Epithelial cell of esophagus (primary cell): Measurements from ENCODE around the gene CCDC74A.
"Not testable (repeated sequence)": the region's sequence is repeated elsewhere in the genome, so short reads cannot be mapped to it uniquely, and the experiment has no call there.

Experiments used
- DNase-seq: peaks from one replicate; pipeline ENCODE4 v3.0.0; 2010; ENCODE audit warnings: low read depth
- H3K4me3 ChIP-seq: 2 replicates; pipeline ENCODE4 v1.5.1; 2011; ENCODE audit warnings: mild to moderate bottlenecking, low read length, control low read depth
- CTCF ChIP-seq: IDR thresholded peaks from 2 replicates; pipeline ENCODE4 v1.5.1; 2011; ENCODE audit warnings: low read depth, mild to moderate bottlenecking, low read length, control low read depth, inconsistent platforms; ENCODE audit not compliant: insufficient read depth; ENCODE audit errors: missing control alignments

The CCDC74A gene

GRCh38 chr2:131527131-131528001 is at the start of gene CCDC74A:
TSS of gene CCDC74A (plus strand) at chr2:131527888. CDS start at chr2:131527971, 83 bp downstream.
- peak; percentile 56 for DNase-seq
- H3K4me3 ChIP-seq, result peak within 1 kb of the TSS; percentile 16

DNA sequence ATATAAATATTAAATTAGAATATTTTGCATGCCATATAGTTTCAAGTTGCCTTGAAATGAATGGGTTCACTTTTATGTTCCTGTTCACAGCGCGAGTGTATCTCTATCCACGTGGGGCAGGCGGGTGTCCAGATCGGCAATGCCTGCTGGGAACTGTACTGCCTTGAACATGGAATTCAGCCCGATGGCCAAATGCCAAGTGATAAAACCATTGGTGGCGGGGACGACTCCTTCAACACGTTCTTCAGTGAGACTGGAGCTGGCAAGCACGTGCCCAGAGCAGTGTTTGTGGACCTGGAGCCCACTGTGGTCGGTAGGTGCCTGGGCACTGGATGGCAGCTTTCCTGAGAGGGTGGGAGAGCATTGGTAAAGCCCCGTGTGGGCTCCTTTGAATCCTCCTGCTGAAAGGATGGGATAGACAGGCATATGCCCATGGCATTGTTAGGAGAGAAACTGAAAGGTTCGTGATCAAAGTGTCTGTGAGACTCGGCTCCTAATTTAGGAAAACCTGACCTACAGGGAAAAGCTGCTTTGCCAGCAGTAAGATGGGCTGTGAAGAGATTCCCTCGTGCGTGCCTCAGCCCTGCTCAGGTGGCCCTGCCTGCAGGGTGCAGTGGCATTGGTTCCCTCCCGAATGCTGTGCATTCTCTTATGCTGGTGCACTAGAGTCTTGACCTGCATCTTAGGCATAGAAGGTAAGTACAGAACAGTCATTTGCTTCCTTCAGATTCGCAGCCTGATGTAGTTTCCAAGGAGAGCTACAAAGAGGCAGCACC is 49.4 kb upstream of the CCDC74A start:
- H3K4me3 ChIP-seq, DNase-seq: not testable (repeated sequence)

DNA sequence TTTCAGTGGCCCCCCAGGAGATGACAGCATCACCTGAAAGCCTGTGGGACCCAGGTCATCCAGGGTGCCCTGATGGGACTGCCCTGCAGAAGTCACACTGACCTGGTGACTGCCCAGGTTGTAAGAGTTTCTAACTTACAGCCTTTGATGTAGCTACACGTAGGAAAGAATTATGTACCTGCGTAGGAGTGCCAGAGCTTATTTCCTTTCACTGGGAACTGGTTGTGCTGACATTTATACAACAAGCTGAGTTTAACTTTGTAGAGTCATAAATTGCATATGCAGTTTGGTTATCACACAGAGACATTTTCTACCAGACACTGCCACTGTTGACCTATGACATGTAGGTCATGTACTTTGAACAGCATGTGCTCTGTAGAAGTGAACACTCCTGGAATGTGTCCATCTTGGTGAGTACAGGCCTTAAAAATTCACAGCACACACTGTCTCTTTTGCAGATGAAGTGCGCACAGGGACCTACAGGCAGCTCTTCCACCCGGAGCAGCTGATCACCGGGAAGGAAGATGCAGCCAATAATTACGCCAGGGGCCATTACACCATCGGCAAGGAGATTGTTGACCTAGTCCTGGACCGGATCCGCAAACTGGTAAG is 48.7 kb upstream of the CCDC74A start:
- not testable (repeated sequence) for DNase-seq, H3K4me3 ChIP-seq

DNA sequence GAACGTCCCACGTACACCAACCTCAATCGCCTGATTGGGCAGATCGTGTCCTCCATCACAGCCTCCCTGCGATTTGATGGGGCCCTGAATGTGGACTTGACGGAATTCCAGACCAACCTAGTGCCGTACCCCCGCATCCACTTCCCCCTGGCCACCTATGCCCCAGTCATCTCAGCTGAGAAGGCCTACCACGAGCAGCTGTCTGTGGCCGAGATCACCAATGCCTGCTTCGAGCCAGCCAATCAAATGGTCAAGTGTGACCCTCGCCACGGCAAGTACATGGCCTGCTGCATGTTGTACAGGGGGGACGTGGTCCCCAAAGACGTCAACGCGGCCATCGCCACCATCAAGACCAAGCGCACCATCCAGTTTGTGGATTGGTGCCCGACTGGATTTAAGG is 47.3 kb upstream of the CCDC74A start:
- not testable (repeated sequence) for DNase-seq

DNA sequence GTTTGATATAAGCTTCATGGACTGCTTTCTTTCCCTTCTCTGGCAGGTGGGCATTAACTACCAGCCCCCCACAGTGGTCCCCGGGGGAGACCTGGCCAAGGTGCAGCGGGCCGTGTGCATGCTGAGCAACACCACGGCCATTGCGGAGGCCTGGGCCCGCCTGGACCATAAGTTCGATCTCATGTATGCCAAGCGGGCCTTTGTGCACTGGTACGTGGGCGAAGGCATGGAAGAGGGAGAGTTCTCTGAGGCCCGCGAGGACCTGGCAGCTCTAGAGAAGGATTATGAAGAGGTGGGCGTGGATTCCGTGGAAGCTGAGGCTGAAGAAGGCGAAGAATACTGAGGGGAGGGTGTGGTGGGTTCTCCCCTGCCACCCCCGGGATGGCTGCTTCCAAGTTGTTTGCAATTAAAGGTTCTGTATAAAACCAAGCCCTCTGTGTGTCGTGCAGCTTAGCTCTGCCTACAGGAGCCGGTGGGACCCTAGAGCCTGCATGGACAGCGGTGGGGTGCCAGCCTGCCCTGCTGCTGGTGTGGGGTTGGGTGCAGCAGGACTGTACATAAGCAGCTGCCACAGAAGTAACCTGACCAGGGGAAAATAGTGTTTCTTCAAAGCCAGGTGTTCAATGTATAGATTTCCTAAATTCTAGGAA is 45.1 kb upstream of the CCDC74A start:
- DNase-seq, H3K4me3 ChIP-seq: not testable (repeated sequence)

More for the DNA sequence above, 47.3 kb upstream of the CCDC74A start:
- not testable (repeated sequence) for H3K4me3 ChIP-seq

DNA sequence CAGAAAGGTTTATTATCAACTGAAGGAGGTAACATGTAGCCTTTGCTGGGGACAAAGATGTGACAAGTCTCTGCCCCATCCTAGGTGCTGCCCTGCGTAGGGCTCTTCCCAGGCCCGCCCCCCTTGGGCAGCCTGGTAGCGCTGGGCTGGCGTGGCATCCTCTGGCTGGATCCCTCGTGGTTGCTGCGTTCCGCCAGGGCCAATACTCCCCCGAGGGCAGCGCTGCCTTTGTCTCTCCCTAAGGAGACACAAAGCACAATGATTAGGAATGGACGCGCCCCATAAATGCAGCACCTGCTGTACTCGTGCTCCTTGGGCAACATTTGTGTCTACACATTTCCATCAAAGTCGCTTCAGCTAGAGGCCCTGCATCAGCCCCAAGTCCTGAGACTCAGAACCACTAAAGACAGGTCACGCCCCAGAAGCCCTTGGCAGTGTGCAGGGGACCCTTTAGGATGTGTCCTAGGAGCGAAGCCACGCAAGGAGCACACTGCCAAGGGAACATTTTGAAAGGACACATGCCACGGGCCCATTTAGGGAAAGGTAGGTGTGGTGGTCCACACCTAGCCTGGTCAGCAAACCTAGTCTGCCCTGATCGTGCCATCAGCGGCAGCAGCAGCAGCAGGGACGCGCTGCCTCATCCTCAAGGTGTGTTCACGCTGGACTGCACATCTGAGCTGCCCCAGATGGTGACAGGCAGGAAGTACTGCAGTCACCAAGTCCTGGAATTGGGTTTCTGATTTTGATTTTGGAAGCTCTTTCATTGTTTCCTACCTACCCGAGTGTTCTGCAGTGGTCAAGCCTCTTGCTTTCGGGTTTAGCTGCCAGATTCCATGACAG is 43.5 kb upstream of the CCDC74A start:
- not testable (repeated sequence) for DNase-seq, H3K4me3 ChIP-seq

DNA sequence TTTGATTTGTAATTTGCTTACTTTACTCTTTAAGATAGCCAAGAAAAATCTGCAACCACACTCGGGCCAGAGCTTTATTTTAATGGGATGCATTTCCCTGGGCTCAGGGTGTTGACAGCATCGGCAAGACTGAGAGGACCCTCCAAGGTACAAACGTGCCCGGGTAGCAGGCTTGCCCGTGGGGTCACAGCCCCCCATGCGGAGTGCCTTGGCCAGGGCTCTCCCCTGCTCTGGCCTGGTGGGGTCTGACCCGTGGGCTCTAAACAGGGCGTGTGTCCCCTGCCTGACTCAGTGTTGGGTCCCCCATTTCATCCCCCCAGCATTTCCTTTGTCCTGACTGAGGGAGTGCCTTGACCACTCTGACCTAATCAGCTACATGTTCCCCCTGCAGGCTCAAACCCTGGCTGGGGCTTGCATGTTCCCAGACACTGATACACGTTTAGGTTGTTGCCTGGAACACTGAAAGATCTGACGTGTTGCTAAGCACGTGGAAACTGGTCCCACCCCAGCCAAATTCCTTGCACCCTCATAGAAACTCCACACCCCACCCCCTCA is 42.7 kb upstream of the CCDC74A start:
- DNase-seq, H3K4me3 ChIP-seq: not testable (repeated sequence)

- not testable (repeated sequence) for DNase-seq, H3K4me3 ChIP-seq
Observed at GRCh38 chr2:131486201-131486902, 41.3 kb upstream of the CCDC74A start.

DNA sequence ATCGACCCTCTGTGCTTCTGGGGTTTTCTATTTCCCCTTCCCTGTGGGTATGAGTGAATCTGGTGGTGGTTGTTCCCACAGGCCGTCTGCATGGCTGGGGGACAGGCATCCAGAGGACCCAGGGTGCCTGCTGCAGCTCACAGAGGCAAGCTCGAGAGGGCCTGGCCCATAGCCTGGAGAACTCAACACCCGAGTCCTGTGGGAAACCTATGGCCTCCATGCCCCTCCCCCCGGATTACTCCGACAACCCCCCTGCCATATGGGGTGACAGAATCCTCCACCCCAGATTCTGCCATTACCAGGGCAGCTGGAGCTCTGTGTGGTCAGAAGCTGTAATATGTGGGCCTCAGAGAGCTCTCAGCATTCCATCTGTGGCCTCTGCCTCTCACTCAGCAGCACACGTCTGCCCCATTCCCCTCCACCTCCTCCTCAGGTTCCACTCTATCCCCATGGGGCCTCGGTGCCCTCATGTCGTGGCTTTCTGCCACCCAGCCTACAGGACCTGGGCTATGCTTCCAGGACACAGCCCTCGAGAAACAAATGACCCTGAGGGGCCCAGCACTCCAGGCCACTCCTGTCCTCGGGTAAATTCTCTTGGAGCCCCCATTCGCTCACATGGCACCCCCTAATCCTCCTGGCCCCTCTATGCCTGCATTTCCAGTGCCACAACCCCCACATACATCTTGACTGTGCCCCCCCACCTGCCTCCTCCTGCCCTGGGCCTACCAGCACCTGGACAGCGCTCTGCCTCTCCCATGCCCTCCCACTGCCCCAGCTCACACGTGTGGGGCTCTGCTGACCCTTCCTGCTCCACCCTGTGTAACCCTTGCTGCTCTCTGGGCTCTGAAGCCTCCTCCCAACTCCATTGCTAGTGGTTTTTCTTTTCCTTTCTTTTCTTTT is 39.1 kb upstream of the CCDC74A start:
- DNase-seq, result no peak
- no peak overlapping the region for H3K4me3 ChIP-seq
- no peak for TF ChIP-seq CTCF

DNA sequence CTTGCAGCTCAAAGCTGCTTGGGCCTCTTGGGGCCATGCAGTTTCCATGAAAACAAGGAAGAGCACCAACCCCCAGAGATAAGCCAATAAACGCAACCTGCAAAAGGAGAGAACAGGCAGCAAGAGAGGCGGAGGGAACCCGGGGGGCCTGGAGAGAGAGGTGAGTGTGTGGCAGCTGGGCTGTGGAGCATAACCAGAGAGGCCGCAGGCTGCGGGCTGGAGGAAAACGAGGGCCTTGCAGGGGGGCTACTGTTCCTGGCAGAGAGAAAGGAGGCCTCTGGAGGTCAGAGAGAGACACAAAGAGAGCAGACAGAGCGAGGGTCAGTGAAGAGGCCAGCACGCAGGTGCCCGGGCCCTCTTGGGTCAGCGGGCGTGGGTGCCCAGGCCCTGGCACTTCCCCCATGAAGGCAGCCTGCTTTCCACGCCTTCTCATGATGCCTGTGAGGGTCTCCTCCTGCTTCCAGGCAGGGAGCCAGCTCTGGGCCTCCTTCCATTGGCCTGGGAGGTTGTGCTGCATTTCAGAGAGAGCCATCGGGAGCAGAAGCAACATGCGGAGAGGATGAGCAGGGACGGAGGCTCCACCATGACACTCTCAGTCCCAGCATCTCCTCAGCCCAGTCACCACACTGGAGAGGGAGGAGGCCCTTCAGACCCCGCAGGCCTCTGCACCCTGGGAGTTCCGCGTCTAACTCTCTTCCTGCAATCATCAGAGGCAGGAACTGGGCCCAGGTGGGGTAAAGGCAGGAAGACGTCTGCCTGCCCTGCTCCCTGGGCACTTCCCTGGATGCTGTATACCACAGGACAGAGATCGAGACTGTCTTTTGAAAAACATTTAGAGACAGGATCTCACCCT is 36.8 kb upstream of the CCDC74A start:
- peak; percentile 30 for DNase-seq
- H3K4me3 ChIP-seq, result peak overlapping the region; percentile 58

DNA sequence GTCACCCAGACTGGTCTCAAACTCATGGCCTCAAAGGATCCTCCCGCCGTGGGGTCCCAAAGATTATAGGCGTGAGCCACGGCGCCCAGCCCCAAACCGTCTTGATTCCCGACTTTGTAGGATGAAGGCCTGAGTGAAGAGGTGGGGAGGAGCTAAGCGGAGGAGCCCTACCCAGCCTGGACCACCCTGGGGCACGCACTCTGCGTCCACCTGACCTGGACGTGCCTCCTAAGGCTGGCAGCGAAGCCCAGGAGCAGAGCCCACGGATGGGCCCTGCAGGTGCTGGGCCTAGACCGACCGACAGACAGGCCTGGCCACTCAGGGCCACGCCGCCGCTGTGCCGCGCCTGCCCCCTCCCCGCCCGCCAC is 36.2 kb upstream of the CCDC74A start:
- DNase-seq, result not testable (repeated sequence)
- peak overlapping the region; percentile 58 for H3K4me3 ChIP-seq

DNA sequence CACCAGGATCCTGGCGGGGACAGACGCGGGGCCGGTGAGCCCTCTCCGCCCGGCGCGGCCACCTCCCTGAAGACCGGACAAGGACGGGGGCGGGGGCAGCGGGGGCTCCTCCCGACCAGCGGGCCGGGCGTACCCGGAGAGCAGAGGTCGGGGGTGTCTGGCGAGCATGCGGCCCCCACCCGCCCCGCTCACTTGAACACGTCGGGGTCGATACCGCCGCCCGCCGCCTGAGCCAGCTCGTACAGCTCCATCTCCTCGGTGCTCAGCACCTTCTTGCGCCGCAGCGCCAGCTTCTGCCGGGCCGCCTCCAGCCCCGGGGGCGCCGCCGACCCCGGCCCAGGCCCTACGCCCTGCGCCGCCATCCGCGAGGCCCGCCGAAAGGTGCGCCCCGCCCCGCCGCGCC is 35.7 kb upstream of the CCDC74A start, which contains the start of gene MZT2A:
TSS of gene MZT2A (minus strand) at position 383 of the 403 bp plus-strand sequence. CDS start at position 362, 21 bp downstream.
- not testable (repeated sequence) for DNase-seq

More for the DNA sequence above, 35.7 kb upstream of the CCDC74A start, which contains the start of gene MZT2A:
- H3K4me3 ChIP-seq, result peak within 1 kb of the TSS; percentile 94
